B cell (primary cell): ENCODE results near the gene UMAD1.

Source experiments
- EZH2 ChIP-seq: IDR thresholded peaks from 2 replicates; pipeline ENCODE4 v1.6.1; 2012; ENCODE audit warnings: borderline replicate concordance, low read depth, mild to moderate bottlenecking, moderate library complexity, low read length; ENCODE audit not compliant: insufficient read depth, poor library complexity, severe bottlenecking
- TF ChIP-seq, protein P1 (sequence below): fragments of 200-600 bp; IDR thresholded peaks from one replicate; pipeline ENCODE4 v1.8.0; 2022; ENCODE audit warnings: antibody characterized with exemption, mild to moderate bottlenecking

DNA sequence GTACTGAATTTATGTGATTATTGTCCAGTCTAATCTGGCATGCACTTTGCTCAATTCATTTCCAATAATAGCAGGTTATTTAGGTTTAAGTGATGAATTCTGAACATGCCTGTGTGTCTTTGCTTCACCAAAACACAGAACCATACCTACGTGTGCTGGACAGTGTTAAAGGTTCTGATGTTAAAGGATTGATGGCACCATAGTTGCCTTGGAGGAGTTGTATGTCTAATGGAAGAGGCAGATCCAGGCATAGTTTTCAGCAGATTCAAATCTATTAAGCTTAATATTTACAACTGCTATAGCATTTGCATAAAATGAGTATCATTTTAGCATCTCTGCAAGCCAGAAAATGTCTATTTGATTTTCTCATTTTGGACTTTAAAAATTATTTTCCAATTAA is 28.0 kb upstream of the UMAD1 start:
- TF ChIP-seq, protein P1, sequence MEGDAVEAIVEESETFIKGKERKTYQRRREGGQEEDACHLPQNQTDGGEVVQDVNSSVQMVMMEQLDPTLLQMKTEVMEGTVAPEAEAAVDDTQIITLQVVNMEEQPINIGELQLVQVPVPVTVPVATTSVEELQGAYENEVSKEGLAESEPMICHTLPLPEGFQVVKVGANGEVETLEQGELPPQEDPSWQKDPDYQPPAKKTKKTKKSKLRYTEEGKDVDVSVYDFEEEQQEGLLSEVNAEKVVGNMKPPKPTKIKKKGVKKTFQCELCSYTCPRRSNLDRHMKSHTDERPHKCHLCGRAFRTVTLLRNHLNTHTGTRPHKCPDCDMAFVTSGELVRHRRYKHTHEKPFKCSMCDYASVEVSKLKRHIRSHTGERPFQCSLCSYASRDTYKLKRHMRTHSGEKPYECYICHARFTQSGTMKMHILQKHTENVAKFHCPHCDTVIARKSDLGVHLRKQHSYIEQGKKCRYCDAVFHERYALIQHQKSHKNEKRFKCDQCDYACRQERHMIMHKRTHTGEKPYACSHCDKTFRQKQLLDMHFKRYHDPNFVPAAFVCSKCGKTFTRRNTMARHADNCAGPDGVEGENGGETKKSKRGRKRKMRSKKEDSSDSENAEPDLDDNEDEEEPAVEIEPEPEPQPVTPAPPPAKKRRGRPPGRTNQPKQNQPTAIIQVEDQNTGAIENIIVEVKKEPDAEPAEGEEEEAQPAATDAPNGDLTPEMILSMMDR = no peak
- TF ChIP-seq EZH2 = no peak
